Uterus (tissue), 2 donors: ENCODE measurements around the gene PFN2.

ENCODE experiments used
- POLR2A ChIP-seq, 2 donors: fragments of 450-650 bp; IDR thresholded peaks; one replicate each; pipeline ENCODE4 v1.6.1; 2016; ENCODE audit warnings: antibody characterized with exemption in 2 of 2, mild to moderate bottlenecking in 1 of 2, moderate library complexity in 1 of 2
- TF ChIP-seq, protein P1 (sequence below), 4 experiments: fragments of 200-600 bp in 2 of 4; fragments of 450-650 bp in 2 of 4; sonication (generic) in 2 of 4; IDR thresholded peaks; one replicate each; pipeline ENCODE4 v1.5.1; 2016 to 2019; ENCODE audit warnings: antibody characterized with exemption in 4 of 4, mild to moderate bottlenecking in 2 of 4, moderate library complexity in 1 of 4

DNA sequence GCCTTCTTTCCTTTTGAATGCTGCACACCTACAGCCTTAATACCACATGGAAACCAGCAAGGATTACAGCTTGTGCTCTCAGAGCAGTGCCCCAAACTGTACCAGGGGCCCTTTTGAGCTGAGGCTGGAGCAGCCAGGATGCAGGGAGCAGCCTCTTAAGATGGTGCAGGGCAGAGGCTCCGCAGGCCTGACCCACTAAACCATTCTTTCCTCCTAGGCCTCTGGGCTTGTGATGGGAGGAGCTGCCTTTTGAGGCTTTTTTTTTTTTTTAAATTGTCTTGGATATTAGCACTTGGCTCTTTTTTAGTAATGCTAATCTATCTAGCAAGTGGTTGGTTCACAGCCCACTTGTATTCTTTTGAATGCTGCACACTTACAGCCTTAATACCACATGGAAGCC lies 37.7 kb downstream of the PFN2 start:
- TF ChIP-seq, protein P1, sequence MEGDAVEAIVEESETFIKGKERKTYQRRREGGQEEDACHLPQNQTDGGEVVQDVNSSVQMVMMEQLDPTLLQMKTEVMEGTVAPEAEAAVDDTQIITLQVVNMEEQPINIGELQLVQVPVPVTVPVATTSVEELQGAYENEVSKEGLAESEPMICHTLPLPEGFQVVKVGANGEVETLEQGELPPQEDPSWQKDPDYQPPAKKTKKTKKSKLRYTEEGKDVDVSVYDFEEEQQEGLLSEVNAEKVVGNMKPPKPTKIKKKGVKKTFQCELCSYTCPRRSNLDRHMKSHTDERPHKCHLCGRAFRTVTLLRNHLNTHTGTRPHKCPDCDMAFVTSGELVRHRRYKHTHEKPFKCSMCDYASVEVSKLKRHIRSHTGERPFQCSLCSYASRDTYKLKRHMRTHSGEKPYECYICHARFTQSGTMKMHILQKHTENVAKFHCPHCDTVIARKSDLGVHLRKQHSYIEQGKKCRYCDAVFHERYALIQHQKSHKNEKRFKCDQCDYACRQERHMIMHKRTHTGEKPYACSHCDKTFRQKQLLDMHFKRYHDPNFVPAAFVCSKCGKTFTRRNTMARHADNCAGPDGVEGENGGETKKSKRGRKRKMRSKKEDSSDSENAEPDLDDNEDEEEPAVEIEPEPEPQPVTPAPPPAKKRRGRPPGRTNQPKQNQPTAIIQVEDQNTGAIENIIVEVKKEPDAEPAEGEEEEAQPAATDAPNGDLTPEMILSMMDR (IDR thresholded peaks at IDR 0.05): no peak
- TF ChIP-seq POLR2A (IDR thresholded peaks at IDR 0.05): no peak
